CD4-positive, alpha-beta T cell (primary cell): ENCODE data around the gene MS4A10. TPM values are rescaled to one million over a fixed set of nuclear protein-coding genes. Genes with fewer than 3 reads are reported as not detected.

Experiments
- ATAC-seq: fragments of 200-7000 bp; cut with Tn5 transposase; one replicate; pipeline ENCODE4 v1.10.0; 2022; ENCODE audit warnings: mild to moderate bottlenecking; ENCODE audit not compliant: poor library complexity
- CTCF ChIA-PET: fragments of 350-600 bp; sonication (Branson Sonifier 250); formaldehyde crosslinking; loops from one replicate; lab custom pipeline; 2021; ENCODE audit warnings: antibody characterized with exemption, inconsistent platforms; lab: Charles Lee
- POLR2A ChIA-PET: fragments of 350-600 bp; sonication (Branson Sonifier 250); formaldehyde crosslinking; loops from one replicate; lab custom pipeline; 2021; ENCODE audit warnings: antibody characterized with exemption, inconsistent platforms; lab: Charles Lee
- DNase-seq, 14 experiments: peaks; one replicate each; pipeline ENCODE4 v3.0.0-alpha.2; 2013 to 2020; ENCODE audit warnings: mixed read lengths in 2 of 14
- H3K27ac ChIP-seq, 2 donors: one replicate each; pipeline versions ENCODE4 v1.5.1 to v1.7.0; 2013; ENCODE audit warnings: low read length in 2 of 2, low read depth in 1 of 2, mild to moderate bottlenecking in 1 of 2
- H3K27me3 ChIP-seq, 2 experiments: 1 replicate in 1 of 2; 2 replicates in 1 of 2; pipeline versions ENCODE4 v1.6.1 to v1.7.0; 2013; ENCODE audit warnings: low read length in 2 of 2, control low read depth in 1 of 2, mild to moderate bottlenecking in 1 of 2, moderate library complexity in 1 of 2; ENCODE audit not compliant: insufficient read depth in 2 of 2, control insufficient read depth in 1 of 2
- H3K36me3 ChIP-seq: one replicate; pipeline ENCODE4 v1.6.1; 2013; ENCODE audit warnings: low read length, control low read depth; ENCODE audit not compliant: insufficient read depth
- H3K4me1 ChIP-seq: one replicate; pipeline ENCODE4 v1.6.1; 2013; ENCODE audit warnings: low read length, control low read depth; ENCODE audit not compliant: insufficient read depth
- H3K4me3 ChIP-seq: one replicate; pipeline ENCODE4 v1.5.1; 2013; ENCODE audit warnings: mild to moderate bottlenecking, low read length, moderate library complexity
- H3K9me3 ChIP-seq, 2 experiments: 1 replicate in 1 of 2; 2 replicates in 1 of 2; pipeline versions ENCODE4 v1.6.1 to v1.7.0; 2013; ENCODE audit warnings: low read length in 2 of 2, mild to moderate bottlenecking in 2 of 2, control low read depth in 1 of 2, moderate library complexity in 1 of 2; ENCODE audit not compliant: control insufficient read depth in 1 of 2, insufficient read depth in 1 of 2
- H3K27ac Mint-ChIP-seq: one replicate; pipeline ENCODE4 v1.8.0; 2020; ENCODE audit warnings: mixed read lengths
- H3K27me3 Mint-ChIP-seq: one replicate; pipeline ENCODE4 v1.8.0; 2021; ENCODE audit warnings: mixed read lengths
- H3K36me3 Mint-ChIP-seq: one replicate; pipeline ENCODE4 v1.8.0; 2021; ENCODE audit warnings: low read depth, mixed read lengths
- H3K4me1 Mint-ChIP-seq: one replicate; pipeline ENCODE4 v1.8.0; 2021; ENCODE audit warnings: low read depth, mixed read lengths
- H3K4me3 Mint-ChIP-seq: one replicate; pipeline ENCODE4 v1.8.0; 2020; ENCODE audit warnings: mild to moderate bottlenecking, mixed read lengths
- H3K9me3 Mint-ChIP-seq: one replicate; pipeline ENCODE4 v1.8.0; 2020; ENCODE audit warnings: mixed read lengths
- intact Hi-C, 2 experiments: fragments of 100-400 bp; cut with DNase I in 1 of 2; cut with micrococcal nuclease in 1 of 2; formaldehyde crosslinking; loops; one replicate each; pipeline versions ENCODE4 v1.15.1 to v1.9.0; 2023 to 2025; cut with DNase I, micrococcal nuclease
- total RNA-seq, 174 experiments: library from RNA in 2 of 174; stranded (reverse) in 2 of 174; gene quantifications; one replicate each; pipeline ENCODE4 v1.2.3 and lab custom pipeline; 2021 to 2026
- TF ChIP-seq, protein P1 (sequence below): fragments of 200-600 bp; IDR thresholded peaks from one replicate; pipeline ENCODE4 v1.8.0; 2022; ENCODE audit warnings: antibody characterized with exemption, mild to moderate bottlenecking

MS4A10 gene
- total RNA-seq, 2 experiments from 2014 or later = not detected

DNA sequence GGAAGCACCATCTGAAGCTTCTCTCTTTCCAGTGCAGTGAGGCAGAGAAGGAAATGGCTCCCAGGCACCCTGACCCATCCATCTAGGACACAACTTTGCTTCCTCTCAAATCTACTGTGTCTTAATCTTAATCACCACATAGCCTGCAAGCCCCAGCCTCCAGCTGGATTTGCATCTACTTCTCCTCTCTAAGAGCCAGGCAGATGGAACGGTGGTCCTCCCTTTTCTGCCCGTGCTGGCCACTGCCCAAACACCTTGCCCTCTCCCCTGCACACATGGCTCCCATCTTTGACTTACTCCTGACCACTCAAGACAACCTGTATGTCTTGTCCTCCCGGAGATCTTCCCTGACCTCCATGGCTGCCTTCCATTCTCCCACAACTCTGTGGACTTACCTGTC lies 7.4 kb downstream of the MS4A10 start:
- TF ChIP-seq, protein P1, sequence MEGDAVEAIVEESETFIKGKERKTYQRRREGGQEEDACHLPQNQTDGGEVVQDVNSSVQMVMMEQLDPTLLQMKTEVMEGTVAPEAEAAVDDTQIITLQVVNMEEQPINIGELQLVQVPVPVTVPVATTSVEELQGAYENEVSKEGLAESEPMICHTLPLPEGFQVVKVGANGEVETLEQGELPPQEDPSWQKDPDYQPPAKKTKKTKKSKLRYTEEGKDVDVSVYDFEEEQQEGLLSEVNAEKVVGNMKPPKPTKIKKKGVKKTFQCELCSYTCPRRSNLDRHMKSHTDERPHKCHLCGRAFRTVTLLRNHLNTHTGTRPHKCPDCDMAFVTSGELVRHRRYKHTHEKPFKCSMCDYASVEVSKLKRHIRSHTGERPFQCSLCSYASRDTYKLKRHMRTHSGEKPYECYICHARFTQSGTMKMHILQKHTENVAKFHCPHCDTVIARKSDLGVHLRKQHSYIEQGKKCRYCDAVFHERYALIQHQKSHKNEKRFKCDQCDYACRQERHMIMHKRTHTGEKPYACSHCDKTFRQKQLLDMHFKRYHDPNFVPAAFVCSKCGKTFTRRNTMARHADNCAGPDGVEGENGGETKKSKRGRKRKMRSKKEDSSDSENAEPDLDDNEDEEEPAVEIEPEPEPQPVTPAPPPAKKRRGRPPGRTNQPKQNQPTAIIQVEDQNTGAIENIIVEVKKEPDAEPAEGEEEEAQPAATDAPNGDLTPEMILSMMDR = no peak
- Mint-ChIP-seq H3K9me3 (no peaks in the 10 kb centered on the region), H3K36me3 (no peaks in the 10 kb centered on the region), H3K4me3 (no peak overlapping the region), H3K27me3 (no peaks in the 10 kb centered on the region), H3K4me1 (no peaks in the 10 kb centered on the region), H3K27ac (no peak overlapping the region)
- no peak overlapping the region for H3K4me3 ChIP-seq
- H3K9me3 ChIP-seq = no peaks in the 10 kb centered on the region
- no peak overlapping the region for H3K27ac ChIP-seq
- no peaks in the 10 kb centered on the region for H3K27me3 ChIP-seq
- no peak for DNase-seq
- ChIA-PET CTCF (no interaction called here), POLR2A (no interaction called here)
- intact Hi-C loops = no loop called here
- H3K36me3 ChIP-seq = no peaks in the 10 kb centered on the region
- ATAC-seq = no peak
- no peaks in the 10 kb centered on the region for H3K4me1 ChIP-seq

DNA sequence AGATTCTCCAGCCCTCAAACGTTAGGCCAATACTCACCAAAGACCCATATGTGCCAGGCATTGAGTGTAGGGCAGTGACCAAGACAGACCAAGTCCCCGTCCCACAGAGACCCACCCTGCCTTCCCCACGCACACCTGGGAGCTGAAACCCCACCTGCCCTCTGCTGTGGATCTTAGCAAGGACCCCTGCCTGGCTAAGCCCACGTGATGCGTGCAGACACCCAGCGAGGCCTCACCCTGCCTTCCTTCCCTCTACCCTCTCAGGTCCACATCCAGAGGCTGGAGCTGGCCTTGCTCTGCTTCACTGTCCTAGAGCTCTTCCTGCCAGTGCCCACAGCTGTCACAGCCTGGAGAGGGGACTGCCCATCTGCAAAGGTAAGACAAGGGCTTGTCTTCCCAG lies 10.2 kb downstream of the MS4A10 start:
- CTCF ChIA-PET = no interaction called here
- Histone ChIP-seq H3K4me1 (no peaks in the 10 kb centered on the region), H3K4me3 (no peak overlapping the region), H3K27me3 (no peaks in the 10 kb centered on the region), H3K9me3 (peaks cover 0 to 4% of the 10 kb centered on the region in 2 experiments), H3K36me3 (no peaks in the 10 kb centered on the region), H3K27ac (no peak overlapping the region)
- TF ChIP-seq, protein P1 = no peak
- ATAC-seq (no peak), DNase-seq (no peak)
- Mint-ChIP-seq H3K4me3 (no peak overlapping the region), H3K27me3 (peaks cover 5% of the 10 kb centered on the region), H3K36me3 (no peaks in the 10 kb centered on the region), H3K9me3 (no peaks in the 10 kb centered on the region), H3K4me1 (no peaks in the 10 kb centered on the region), H3K27ac (no peak overlapping the region)
- intact Hi-C loops = no loop called here
- POLR2A ChIA-PET = no interaction called here

DNA sequence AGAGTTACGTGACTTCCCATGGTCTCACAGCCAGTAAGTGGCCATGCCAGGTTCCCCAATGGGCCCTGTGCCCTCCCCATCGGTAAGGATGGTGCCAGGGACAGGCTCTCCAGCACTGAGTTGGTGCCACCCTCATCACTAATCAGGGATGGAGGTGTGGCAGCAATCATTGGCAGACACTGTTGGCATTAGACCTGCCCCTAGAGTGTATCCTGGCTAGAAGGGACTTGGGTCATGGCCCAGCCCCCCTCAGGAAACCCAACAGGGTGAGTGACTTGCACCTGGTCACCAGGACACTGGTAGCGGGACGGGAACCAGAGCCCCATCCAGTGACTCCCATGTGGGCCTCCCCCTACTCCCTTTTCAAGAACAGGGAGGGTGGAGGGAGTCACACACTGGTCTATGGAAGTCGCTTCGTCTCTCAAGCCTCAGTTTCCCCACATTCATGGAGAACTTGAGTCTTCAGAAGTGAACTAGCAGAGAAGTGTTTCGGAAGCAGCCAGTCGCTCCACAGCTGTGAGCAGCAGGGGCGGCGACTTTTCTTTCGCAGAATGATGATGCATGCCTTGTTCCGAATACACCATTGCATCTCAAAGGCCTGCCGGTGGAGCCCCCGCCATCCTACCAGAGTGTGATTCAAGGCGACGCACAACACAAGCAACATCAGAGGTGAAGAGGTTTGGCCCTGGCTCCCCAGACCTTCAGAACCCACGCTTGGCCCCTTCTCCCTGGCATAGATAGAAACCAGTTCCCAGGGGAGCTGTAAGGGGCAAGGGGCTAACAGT lies 12.9 kb downstream of the MS4A10 start:
- ChIA-PET CTCF (no interaction called here), POLR2A (no interaction called here)
- peaks cover 9% of the 10 kb centered on the region for H3K27me3 Mint-ChIP-seq
- Histone ChIP-seq H3K27me3 (peaks cover 0 to 4% of the 10 kb centered on the region in 2 experiments), H3K4me1 (no peaks in the 10 kb centered on the region), H3K27ac (no peak overlapping the region), H3K4me3 (no peak overlapping the region), H3K9me3 (peaks cover 0 to 4% of the 10 kb centered on the region in 2 experiments), H3K36me3 (no peaks in the 10 kb centered on the region)
- H3K4me1 Mint-ChIP-seq = no peaks in the 10 kb centered on the region
- intact Hi-C loops = no loop called here
- H3K9me3 Mint-ChIP-seq = no peaks in the 10 kb centered on the region
- H3K4me3 Mint-ChIP-seq = no peak overlapping the region
- H3K36me3 Mint-ChIP-seq = no peaks in the 10 kb centered on the region
- TF ChIP-seq, protein P1 = no peak
- DNase-seq (no peak), ATAC-seq (no peak)
- H3K27ac Mint-ChIP-seq = no peak overlapping the region
